ENCODE data around the gene PARD3. TPM values are rescaled to one million over a fixed set of nuclear protein-coding genes. Genes with fewer than 3 reads are reported as not detected.

PARD3 gene
- total and polyA plus RNA-seq, 7 donors = 20.2 to 84.4 (median 53.4) TPM

- ATAC-seq (no peak), DNase-seq (no peak)
- H3K27ac ChIP-seq = no peak overlapping the region
- 93 to 95% (median 93%) methylated on average over 7 of the region's 7 CpGs for WGBS, 3 donors
- H3K4me1 ChIP-seq = no peaks in the 10 kb centered on the region
- no peak overlapping the region for H3K4me3 ChIP-seq
- no peak for TF ChIP-seq CTCF (IDR thresholded peaks at IDR 0.05)
- H3K36me3 ChIP-seq (ENCODE audit: insufficient read depth in 1 of 2, low read depth in 1 of 2) = peaks cover 0 to 13% of the 10 kb centered on the region in 2 donors
- H3K9me3 ChIP-seq = no peaks in the 10 kb centered on the region
- H3K27me3 ChIP-seq (ENCODE audit: insufficient read depth in 3 of 3, low read length in 2 of 3) = no peaks in the 10 kb centered on the region
- intact Hi-C loops (cut with DNase I) = loop anchor here in 1 of 2 donors (10.0 kb wide), 1 partner anchor 775 kb away; the partner anchor contains the start of gene NRP1
Observed at GRCh38 chr10:34109495-34109894, 705.6 kb downstream of the PARD3 start.

- TF ChIP-seq CTCF (IDR thresholded peaks at IDR 0.05) = no peak
- WGBS, 3 donors = 89 to 92% (median 92%) methylated on average over 17 of the region's 17 CpGs
- Histone ChIP-seq H3K4me3 (no peak overlapping the region), H3K36me3 (ENCODE audit: insufficient read depth in 1 of 2, low read depth in 1 of 2) (peaks cover 0 to 13% of the 10 kb centered on the region in 2 donors), H3K4me1 (peaks cover 4% of the 10 kb centered on the region), H3K27me3 (ENCODE audit: insufficient read depth in 3 of 3, low read length in 2 of 3) (no peaks in the 10 kb centered on the region), H3K9me3 (no peaks in the 10 kb centered on the region), H3K27ac (no peak overlapping the region)
- intact Hi-C loops (cut with DNase I) = loop anchor here in 1 of 2 donors (10.0 kb wide), 1 partner anchor 773 kb away; the partner anchor contains the start of gene NRP1
- ATAC-seq = no peak
- no peak for DNase-seq
Observed at GRCh38 chr10:34107626-34108516, 707.2 kb downstream of the PARD3 start.

GRCh38 chr10:34106356-34106885, 708.7 kb downstream of the PARD3 start:
- Histone ChIP-seq H3K4me3 (no peak overlapping the region), H3K9me3 (no peaks in the 10 kb centered on the region), H3K27me3 (ENCODE audit: insufficient read depth in 3 of 3, low read length in 2 of 3) (no peaks in the 10 kb centered on the region), H3K4me1 (peaks cover 16% of the 10 kb centered on the region), H3K36me3 (ENCODE audit: insufficient read depth in 1 of 2, low read depth in 1 of 2) (peaks cover 0 to 11% of the 10 kb centered on the region in 2 donors), H3K27ac (no peak overlapping the region)
- WGBS, 3 donors = 93% methylated on average over 7 of the region's 7 CpGs
- TF ChIP-seq CTCF (IDR thresholded peaks at IDR 0.05) = no peak
- intact Hi-C loops (cut with DNase I) = loop anchor here in 1 of 2 donors (10.0 kb wide), 1 partner anchor 772 kb away; the partner anchor contains the start of gene NRP1
- DNase-seq (no peak), ATAC-seq (no peak)

- TF ChIP-seq CTCF (IDR thresholded peaks at IDR 0.05) = no peak
- Histone ChIP-seq H3K27me3 (ENCODE audit: insufficient read depth in 3 of 3, low read length in 2 of 3) (no peaks in the 10 kb centered on the region), H3K9me3 (no peaks in the 10 kb centered on the region), H3K4me1 (peaks cover 18% of the 10 kb centered on the region), H3K4me3 (no peak overlapping the region), H3K36me3 (ENCODE audit: insufficient read depth in 1 of 2, low read depth in 1 of 2) (no peaks in the 10 kb centered on the region), H3K27ac (no peak overlapping the region)
- intact Hi-C loops (cut with DNase I) = loop anchor here in 1 of 2 donors (10.0 kb wide), 1 partner anchor 770 kb away; the partner anchor contains the start of gene NRP1
- no peak for ATAC-seq
- no peak for DNase-seq
- WGBS, 3 donors = 63 to 68% (median 65%) methylated on average over 16 of the region's 16 CpGs
Observed at GRCh38 chr10:34104829-34105572, 710.1 kb downstream of the PARD3 start.
